Mammary epithelial cell (primary cell): Measurements from ENCODE around the gene UPF2.

Source experiments
- CTCF ChIP-seq, 2 donors: IDR thresholded peaks in 1 of 2; conservative IDR thresholded peaks in 1 of 2; 2 replicates each; pipeline ENCODE4 v1.5.1; 2011 to 2012; ENCODE audit warnings: inconsistent platforms in 2 of 2, low read length in 2 of 2, mild to moderate bottlenecking in 2 of 2, control low read depth in 1 of 2, low read depth in 1 of 2; ENCODE audit not compliant: insufficient read depth in 1 of 2; ENCODE audit errors: extremely low read depth in 1 of 2
- EZH2 ChIP-seq: IDR thresholded peaks from 2 replicates; pipeline ENCODE4 v1.6.1; 2012; ENCODE audit warnings: low read length, inconsistent platforms, borderline replicate concordance

GRCh38 chr10:11881477-11882417 is 160.9 kb downstream of the UPF2 start:
- TF ChIP-seq CTCF (conservative IDR thresholded peaks at IDR 0.05 in 1 of 2, IDR thresholded peaks at IDR 0.05 in 1 of 2; ENCODE audit: extremely low read depth in 1 of 2, insufficient read depth in 1 of 2, low read depth in 1 of 2, low read length in 2 of 2) (peak in 1 of 2 donors; percentile 18), EZH2 (no peak)
